DMS79 (cell line): ENCODE results near the gene MDP1.
"Not testable (repeated sequence)": the region's sequence is repeated elsewhere in the genome, so short reads cannot be mapped to it uniquely, and the experiment has no call there.

Experiments used
- DNase-seq: peaks from one replicate; lab custom pipeline; 2025; lab: John Stamatoyannopoulos, UW

Gene MDP1

GRCh38 chr14:24250354-24250753, 34.5 kb upstream of the MDP1 start:
- DNase-seq = no peak

GRCh38 chr14:24249230-24250021, 33.6 kb upstream of the MDP1 start:
- DNase-seq = no peak

- DNase-seq = no peak
These were observed 31.6 kb upstream of the MDP1 start for GRCh38 chr14:24247422-24247821.

- no peak for DNase-seq
These were observed 30.9 kb upstream of the MDP1 start for GRCh38 chr14:24246765-24247212.

- DNase-seq = not testable (repeated sequence)
These were observed 29.5 kb upstream of the MDP1 start for GRCh38 chr14:24245350-24245749.

GRCh38 chr14:24243336-24243836, 27.5 kb upstream of the MDP1 start:
- DNase-seq = peak; percentile 47

GRCh38 chr14:24241829-24242443, 26.1 kb upstream of the MDP1 start:
- DNase-seq = peak; percentile 97

- DNase-seq = no peak
These were observed 24.4 kb upstream of the MDP1 start for GRCh38 chr14:24240110-24240918.

GRCh38 chr14:24238527-24239037, 22.7 kb upstream of the MDP1 start:
- DNase-seq = no peak

- no peak for DNase-seq
These were observed 22.3 kb upstream of the MDP1 start for GRCh38 chr14:24238123-24238522.

- no peak for DNase-seq
These were observed 21.6 kb upstream of the MDP1 start for GRCh38 chr14:24237463-24237955.

GRCh38 chr14:24236689-24237462, 21.0 kb upstream of the MDP1 start:
- DNase-seq = no peak

GRCh38 chr14:24235804-24236688, 20.2 kb upstream of the MDP1 start:
- no peak for DNase-seq

- no peak for DNase-seq
These were observed 18.5 kb upstream of the MDP1 start for GRCh38 chr14:24234095-24235005.

GRCh38 chr14:24233538-24233866, 17.6 kb upstream of the MDP1 start:
- DNase-seq = no peak

GRCh38 chr14:24232645-24233537, 17.0 kb upstream of the MDP1 start, which contains the start of gene GMPR2:
GMPR2 (plus strand) TSS chr14:24232929; CDS start chr14:24233254, 325 bp downstream.
- no peak for DNase-seq

- DNase-seq = peak; percentile 95
These were observed 16.3 kb upstream of the MDP1 start, which contains the start of gene NEDD8 for GRCh38 chr14:24232121-24232644. NEDD8 (minus strand) TSS chr14:24232367; CDS start chr14:24232267, 100 bp downstream.
